LNCaP clone FGC (cell line): ENCODE measurements around the gene B4GALT6.
"Not testable (repeated sequence)": the region's sequence is repeated elsewhere in the genome, so short reads cannot be mapped to it uniquely, and the experiment has no call there.

Experiments used
- DNase-seq: peaks from one replicate; pipeline ENCODE4 v3.0.0-alpha.2; 2011; ENCODE audit warnings: low read depth
- H3K4me3 ChIP-seq: 2 replicates; pipeline ENCODE4 v1.5.1; 2011; ENCODE audit warnings: mild to moderate bottlenecking, low read depth, low read length, control low read depth
- TF ChIP-seq, protein P1 (sequence below): IDR thresholded peaks from 2 replicates; pipeline ENCODE4 v1.5.1; 2012; ENCODE audit warnings: mild to moderate bottlenecking; ENCODE audit not compliant: control insufficient read depth, insufficient read depth; ENCODE audit errors: extremely low read depth

B4GALT6 gene, protein sequence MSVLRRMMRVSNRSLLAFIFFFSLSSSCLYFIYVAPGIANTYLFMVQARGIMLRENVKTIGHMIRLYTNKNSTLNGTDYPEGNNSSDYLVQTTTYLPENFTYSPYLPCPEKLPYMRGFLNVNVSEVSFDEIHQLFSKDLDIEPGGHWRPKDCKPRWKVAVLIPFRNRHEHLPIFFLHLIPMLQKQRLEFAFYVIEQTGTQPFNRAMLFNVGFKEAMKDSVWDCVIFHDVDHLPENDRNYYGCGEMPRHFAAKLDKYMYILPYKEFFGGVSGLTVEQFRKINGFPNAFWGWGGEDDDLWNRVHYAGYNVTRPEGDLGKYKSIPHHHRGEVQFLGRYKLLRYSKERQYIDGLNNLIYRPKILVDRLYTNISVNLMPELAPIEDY

DNA sequence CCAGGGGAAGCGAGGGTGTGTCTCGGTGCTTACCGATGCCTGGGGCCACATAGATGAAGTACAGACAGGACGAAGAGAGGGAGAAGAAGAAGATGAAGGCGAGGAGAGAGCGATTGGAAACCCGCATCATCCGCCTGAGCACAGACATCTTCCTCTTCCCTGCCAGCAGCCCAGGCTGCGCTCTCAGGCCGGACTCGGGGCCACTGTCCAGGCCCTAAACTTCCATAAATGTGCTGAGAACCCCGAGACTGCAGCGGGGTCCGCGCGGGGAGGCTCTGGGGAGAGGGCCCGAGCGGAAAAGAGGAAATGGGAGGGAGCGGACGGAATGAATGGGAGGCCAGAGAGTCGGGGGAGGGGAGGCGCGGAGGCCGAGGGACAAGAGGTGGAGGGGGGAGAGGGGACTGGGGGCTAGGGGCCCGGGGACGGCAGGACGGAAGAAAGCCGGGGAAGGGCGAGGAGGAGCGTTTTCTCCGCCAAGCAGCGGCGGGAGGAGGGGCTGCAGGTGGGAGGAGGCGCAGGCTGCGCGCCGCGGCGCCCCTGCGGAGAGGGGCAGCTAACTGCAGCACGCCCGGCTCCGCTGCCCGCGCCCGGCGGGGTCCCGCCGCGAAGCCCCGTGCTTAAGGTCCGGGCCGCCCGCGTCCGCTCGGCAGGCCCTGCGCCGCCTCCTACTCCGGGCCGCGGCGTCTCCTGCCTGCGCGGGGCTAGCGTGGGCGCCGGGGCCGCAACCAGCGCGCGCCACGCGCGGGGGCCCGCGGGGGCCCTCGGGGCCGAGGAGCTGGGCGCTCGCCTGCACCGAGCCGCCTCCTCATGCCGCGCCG, at the start of gene B4GALT6:
Gene B4GALT6 (minus strand): TSS at position 303 of the 818 bp plus-strand sequence. CDS start 155 bp downstream, at position 148.
- DNase-seq, result no peak
- TF ChIP-seq, protein P1, sequence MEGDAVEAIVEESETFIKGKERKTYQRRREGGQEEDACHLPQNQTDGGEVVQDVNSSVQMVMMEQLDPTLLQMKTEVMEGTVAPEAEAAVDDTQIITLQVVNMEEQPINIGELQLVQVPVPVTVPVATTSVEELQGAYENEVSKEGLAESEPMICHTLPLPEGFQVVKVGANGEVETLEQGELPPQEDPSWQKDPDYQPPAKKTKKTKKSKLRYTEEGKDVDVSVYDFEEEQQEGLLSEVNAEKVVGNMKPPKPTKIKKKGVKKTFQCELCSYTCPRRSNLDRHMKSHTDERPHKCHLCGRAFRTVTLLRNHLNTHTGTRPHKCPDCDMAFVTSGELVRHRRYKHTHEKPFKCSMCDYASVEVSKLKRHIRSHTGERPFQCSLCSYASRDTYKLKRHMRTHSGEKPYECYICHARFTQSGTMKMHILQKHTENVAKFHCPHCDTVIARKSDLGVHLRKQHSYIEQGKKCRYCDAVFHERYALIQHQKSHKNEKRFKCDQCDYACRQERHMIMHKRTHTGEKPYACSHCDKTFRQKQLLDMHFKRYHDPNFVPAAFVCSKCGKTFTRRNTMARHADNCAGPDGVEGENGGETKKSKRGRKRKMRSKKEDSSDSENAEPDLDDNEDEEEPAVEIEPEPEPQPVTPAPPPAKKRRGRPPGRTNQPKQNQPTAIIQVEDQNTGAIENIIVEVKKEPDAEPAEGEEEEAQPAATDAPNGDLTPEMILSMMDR, result no peak
- peak within 1 kb of the TSS; percentile 53 for H3K4me3 ChIP-seq

- H3K4me3 ChIP-seq, result no peak overlapping the region
- TF ChIP-seq, protein P1, result no peak
- DNase-seq, result no peak
Observed at GRCh38 chr18:31731628-31732027, 47.2 kb upstream of the B4GALT6 start.

DNA sequence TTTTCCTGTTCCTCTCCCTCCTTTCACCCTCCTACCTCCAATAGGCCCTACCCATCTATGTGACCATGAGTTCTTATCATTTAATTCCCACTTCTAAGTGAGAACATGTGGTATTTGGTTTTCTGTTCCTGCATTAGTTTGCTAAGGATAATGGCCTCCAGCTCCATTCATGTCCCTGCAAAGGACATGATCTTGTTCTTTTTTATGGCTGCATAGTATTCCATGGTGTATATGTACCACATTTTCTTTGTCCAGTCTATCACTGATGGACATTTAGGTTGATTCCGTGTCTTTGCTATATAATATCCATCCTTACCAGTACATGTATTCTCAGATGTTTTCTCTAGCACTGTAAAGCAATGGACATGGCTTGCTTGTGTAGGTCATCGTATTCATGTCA, 44.8 kb upstream of the B4GALT6 start:
- not testable (repeated sequence) for H3K4me3 ChIP-seq, DNase-seq

DNA sequence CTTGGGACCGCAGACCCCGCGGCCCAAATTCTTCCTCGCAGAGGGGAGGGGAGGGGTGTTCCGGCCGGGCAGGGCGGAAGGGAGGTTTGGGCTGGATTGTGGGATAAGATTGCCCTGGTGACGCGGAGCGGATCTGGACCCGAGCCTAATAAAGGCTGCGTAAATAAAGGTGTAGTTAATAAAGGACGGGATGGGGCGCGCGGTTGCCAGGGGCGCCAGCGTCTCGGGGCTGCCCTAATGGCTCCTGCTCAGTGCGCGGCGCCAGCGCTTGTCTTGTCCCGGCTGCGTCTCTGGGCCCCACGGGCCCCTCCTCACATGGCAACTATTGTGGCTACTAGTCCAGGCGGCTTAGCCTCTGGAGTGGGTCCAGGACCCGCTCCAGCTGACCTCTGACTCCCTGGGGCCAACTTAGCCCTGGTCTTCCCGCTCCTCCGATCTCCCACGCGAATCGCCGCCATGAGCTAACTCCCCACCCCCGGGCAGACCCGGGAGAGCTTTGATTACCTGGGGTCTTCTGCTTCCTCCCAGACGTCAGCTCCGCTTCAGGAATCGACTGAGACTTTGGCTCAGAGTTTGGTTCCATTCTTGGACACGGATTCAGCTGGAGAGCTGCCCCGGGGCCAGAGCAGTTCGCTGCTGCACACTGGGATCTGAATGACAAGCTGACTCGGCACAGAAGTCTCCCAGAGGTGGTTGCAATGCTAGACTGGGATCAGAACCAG, 39.8 kb upstream of the B4GALT6 start:
- DNase-seq, result no peak
- H3K4me3 ChIP-seq, result 0 out of 2 replicates have a peak overlapping the region, but pooled peaks have one; percentile 9
- TF ChIP-seq, protein P1, result no peak

GRCh38 chr18:31723639-31723989, 39.2 kb upstream of the B4GALT6 start:
- H3K4me3 ChIP-seq, result no peak overlapping the region
- TF ChIP-seq, protein P1, result no peak
- no peak for DNase-seq

DNA sequence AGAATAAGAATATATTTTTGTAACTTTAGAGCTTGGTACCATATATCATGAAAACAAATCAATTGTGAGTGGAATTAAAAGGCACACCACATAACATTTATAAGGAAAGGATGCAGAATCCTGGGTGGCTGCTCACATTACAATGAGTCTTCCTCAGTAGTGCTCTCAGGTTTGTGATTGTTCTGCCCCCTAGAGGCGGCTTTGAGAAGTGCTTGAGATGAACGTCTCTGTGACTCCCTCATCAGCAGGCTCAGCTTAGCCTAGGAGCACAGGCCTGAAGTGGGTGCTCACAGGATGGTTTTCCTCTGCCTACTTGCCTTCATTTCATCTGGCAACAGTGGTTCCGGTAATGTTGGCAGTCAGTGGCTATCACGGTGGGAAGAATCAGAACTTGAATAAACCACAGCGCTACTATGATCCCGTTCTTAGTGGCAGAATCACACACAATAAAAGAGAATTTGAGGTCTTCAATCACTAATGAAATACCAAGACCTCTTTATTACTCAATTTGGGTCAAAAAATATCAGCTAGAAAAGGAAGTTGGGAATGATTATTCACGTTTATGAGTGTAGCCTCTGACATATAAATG, 38.1 kb upstream of the B4GALT6 start:
- peak; percentile 32 for DNase-seq
- no peak overlapping the region for H3K4me3 ChIP-seq
- TF ChIP-seq, protein P1, result peak; percentile 80
